Activated CD4-positive, alpha-beta T cell treated with anti-CD3 and anti-CD28 coated beads for 1 hour (primary cell): ENCODE results near the gene POP4.

ENCODE experiments used
- DNase-seq: peaks from one replicate; pipeline ENCODE4 v3.0.0-alpha.2; 2020

POP4 gene

DNA sequence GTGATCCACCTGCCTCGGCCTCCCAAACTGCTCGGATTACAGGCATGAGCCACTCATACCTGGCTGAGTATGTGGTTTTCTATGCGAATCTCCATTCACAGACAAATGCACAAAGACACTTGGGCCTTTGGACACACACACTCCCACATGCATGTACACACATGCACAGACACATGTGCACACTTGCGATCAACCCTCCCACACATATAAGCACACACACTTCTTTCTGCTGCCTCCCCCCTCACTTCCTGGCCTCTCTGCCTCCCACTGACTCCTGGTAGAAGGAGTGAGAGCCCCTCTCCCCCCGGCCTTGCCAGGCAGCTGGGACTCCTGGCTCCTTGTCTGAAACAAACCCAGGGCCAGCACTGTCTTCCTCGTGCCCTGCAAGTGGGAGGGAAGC lies 29.9 kb downstream of the POP4 start:
- DNase-seq, result no peak

DNA sequence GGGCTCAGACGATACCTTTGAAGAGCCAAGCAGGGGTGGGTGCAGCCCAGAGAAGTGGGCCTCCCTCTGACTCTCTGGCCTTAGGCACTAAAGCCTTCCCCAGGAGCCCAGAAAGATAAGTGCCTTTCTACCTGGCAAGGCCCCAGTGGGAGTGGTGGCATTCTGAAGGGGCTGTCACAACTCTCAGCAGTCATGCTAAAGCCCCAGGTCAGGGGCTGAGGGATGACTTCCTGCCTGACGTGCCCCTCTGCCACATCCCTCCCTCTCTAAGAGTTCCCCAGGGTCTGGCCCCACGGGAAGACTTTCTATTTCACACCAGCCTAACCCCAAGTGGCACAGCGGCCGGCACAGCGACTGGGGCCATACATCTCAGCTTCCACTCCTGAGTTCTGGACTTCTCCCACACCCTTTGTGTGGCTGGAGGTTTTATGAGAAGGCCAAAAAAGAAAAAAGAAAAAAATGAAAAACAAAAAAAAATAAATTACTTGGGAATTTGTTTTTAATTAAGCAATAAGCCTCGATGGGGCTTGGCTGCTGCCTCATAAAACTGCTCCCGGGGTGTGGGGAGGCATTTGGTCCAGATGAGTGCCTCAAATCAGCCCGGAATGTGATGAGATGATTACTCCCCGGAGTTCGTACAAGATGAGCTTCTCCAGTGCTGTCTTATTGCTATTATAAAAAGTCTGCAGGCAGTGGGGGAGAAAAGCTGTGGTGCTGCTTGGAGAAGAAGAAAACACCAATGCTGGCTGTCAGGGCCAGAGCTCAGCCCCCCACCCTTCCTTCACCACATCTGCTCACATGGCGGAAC lies 30.7 kb downstream of the POP4 start:
- no peak for DNase-seq

DNA sequence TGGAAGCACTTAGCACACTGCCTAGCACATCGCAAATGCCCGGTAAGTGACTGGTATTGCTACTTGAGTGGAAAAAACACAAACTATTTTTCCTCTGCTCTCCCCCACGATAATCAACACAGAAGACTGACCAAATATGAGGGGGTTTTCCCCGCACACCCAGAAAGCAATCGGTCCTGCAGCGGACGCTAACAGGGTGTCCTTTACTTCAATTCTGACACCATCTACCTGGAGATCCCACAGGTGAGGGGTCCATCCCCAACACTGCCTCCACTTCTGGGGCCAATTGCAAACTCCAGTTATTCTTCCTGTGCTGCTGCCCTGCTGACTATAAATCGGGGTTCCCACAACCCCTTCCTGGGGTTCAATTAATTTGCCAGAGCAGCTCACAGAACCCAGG lies 33.0 kb downstream of the POP4 start:
- no peak for DNase-seq

DNA sequence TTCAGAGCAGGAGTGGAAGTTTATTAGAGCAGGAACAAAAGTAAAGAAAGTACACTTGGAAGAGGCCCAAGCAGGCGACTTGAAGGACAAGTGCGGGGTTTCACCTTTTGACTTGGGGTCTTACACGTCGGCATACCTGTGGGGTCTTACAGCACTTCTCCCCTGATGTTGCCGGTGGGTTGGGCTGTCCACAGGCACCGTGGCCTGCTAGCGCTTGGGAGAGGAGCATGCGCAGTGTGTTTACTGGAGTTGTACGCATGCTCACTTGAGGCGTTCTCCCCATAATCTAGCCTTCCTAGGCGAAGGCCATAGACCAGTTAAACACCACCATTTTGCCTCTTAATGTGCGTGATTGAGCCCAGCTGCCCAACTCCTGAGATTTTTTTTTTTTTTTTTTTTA lies 34.1 kb downstream of the POP4 start:
- DNase-seq, result no peak

DNA sequence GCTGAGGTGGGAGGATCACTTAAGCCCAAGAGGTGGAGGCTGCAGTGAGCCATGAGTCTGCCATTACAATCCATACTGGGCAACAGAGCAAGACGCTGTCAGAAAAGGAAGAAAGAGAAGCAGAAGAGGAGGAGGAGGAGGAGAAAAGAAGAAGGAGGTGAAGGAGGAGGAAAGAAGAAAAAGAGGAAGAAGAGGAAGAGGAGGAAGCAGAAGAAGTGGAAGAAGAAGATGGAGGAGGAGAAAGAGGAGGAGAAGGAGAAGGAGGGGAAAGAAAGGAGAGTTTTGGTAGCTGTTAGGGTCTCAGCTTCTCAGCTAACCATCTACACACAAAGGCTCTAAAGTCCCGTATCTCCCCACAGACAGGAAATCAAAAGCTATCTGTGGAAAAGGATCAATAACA lies 35.5 kb downstream of the POP4 start:
- DNase-seq, result no peak

DNA sequence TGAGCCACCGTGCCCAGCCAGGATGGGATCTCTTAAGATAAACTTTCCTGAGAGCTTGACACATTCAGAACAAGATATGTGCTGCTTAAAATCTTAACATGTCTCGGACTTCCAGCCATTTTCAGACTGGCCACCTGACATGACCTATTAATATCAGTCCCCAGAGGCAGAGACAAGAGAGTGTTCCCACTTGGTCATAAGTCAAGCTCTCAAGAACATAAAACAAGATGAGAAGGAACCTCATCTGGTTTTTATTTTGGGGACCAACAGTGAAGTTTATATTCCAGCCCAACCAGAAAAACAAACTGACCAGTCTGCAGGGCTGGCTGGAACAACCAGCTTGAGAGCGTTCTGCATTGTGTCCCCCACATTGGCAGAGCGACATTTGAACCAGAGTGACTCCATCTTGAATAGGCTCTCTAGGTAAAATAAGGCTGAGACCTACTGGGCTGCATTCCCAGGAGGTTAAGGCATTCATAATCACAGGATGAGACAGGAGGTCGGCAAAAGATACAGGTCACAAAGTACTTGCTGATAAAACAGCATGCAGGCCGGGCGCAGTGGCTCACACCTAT lies 37.4 kb downstream of the POP4 start:
- no peak for DNase-seq

DNA sequence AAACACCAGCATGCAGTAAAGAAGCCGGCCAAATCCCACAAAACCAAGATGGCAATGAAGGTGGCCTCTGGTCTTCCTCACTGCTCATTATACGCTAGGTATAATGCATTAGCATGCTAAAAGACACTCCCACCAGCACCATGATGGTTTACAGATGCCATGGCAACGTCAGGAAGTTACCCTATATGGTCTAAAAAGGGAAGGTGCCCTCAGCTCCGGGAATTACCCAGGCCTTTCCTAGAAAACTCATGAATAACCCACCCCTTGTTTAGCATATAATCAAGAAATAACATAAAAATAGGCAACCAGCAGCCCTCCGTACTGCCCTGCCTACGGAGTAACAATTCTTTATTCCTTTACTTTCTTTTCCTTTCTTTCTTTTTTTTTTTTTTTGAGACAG lies 38.1 kb downstream of the POP4 start:
- DNase-seq, result no peak

DNA sequence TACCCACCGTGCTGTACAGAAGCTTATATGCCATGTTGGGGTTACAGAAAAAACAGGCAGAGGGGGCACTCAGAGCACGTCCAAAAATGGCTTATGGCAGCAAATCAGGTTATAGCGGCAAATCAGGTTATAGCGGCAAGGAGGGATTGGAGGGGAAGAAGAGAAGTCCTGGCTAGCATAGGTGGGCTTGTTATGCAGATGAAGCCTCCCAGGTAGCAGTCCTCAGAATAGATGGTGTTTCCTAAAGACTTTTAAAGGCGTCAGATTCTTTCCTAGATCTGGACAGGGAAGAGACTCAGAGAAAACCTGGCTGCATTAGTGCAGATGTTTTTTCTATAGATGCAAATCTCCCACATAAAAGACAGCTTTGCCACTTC lies 39.4 kb downstream of the POP4 start:
- DNase-seq, result no peak

DNA sequence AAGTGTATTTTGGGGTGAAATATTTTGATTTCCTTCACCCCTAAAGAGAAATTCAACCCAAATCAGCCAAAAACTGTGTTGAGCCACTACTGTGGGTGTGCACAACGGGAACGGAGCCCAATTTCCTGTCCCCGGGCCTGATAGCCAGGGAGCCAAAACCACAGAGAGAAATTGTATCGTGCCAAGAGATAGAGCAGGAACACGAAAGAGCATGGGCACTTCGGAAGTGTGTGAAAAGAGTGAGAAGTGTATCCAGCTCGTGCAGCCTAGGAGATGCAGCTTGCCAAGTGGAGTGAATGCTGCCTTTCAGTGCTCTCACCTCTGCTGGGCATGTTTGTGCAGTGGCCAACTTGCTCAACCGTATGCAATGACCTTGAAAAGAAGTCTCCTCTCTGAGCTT lies 39.8 kb downstream of the POP4 start:
- no peak for DNase-seq

DNA sequence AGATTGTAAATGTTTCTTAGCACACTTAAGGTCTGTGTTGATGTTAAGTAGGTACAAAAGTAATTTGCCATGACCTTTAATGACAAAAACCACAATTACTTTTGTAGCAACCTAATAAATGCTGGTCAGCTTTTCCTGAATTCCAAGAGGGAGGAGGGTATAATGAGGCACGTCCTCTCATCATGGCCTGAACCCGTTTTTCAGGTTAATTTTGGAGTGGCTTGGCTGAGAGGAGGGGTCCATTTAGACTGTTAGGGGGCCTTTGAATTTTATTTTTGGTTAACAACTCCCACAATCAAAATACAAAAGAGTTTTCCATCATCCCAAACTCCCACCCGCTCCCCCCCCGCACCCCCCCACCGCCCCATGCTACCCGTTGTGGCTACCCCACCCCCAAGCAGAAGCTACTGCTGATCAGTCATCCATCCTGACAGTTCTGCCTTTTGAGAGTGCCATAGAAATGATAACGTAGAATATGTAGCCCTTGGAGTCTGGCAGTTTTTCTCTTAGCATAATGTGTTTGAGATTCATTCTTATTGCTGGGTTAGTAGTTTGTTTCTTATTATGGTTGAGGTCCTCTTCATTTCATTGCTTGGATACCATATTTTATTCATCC lies 44.8 kb downstream of the POP4 start:
- no peak for DNase-seq

DNA sequence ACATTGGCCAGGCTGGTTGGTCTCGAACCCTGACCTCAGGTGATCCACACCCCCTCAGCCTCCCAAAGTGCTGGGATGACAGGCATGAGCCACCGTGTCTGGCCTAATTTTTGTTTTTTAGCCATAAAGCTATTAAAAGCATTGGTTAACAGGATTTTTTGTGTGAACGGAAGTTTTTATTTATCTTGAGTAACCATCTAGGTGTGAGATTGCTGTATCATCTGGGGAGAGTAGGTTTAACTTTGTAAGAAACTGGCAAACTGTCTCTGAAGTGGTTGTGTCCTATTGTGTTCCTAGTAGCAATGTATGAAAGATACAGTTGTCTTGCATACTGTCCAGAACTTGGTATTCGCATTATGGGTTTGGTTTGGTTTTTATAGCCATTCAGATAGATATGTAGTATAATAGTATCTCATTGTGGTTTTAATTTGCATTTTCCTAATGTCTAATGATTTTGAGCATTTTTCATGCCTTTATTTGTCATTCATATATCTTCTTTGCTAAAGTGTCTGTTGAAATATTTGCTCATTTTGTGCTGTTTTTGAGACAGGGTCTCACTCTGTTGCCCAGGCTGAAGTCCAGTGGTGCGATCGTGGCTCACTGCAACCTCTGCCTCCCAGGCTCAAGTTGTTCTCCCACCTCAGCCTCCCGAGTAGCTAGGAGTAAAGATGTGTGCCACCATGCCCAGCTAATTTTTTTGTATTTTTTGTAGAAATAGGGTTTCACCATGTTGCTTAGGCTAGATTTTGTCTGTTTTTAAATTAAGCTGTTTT lies 45.7 kb downstream of the POP4 start:
- DNase-seq, result no peak

DNA sequence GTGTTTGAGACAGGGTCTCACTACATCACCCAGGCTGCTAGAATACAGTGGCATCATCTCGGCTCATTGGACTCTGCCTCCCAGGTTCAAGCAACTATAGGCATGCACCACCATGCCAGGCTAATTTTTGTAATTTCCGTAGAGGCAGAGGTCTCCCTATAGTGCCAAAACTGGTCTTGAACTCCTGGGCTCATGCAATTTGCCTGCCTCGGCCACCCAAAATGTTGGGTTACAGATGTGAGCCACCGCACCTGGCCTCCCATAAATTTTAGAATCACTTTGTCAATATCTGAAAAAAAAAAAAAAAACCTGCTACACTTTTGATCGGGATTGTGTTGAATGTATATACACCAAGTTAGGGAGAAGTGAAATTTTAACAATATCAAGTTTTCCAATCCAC lies 47.3 kb downstream of the POP4 start:
- no peak for DNase-seq

DNA sequence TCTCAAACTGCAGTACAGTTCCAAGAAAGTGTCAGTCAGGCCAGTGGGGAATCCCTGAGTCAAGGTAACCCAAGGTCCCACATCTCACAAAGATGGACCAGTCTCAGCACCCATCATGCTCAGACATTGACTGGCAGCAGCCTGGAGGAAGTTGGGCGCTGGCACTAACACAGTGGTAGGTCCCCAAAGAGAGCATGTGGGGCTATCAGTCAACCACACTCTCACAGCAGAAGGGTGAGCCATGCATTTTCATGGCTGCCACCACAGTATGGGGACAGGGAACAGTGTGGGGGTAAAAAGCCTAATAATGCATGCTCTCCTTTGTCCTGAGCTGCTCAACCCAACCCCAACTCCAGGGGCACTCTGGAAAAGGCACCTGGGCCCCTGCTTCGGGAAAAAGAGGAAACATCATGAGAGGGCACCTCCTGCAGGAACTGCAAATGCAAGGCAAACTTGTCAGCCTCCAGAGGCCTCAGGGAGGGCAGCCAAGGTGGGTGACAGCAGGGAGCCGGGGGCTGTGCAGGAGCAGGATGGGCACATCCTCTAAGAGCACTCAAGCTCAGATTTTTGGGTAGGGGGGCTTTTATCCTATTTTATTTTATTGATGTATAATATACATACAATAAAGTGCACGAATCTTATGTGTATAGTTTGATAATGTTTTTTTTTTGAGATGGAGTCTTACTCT lies 49.7 kb downstream of the POP4 start:
- no peak for DNase-seq

DNA sequence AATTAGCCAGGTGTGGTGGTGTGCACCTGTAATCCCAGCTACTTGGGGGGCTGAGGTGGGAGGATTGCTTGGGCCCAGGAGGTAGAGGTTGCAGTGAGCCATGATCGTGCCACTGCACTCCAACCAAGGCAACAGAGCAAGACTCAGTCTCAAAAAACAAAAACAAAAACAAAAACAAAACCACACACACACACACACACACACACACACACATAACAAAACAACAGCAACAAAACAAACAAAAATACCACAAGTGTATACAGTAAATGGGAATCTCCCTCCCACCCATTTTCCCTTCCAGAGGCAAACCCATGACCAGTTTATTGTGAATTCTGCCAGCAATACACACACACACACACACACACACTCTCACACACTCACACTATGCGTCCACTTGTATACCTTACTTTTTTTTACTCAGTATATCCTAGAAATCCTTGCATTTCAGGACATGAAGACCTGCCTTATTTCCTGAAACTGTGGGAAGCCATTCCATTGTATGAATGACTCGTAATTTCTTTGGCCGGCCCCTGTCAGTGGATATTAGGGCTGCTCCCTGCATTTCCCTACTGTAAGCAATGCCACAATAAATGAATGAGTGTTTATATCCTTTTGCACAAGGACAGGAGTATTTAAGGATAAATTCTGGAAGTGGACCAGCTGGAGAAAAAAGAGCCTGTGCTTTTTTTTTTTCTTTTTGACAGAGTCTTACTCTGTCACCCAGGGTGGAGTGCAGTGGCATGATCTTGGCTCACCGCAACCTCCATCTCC lies 52.3 kb downstream of the POP4 start:
- no peak for DNase-seq

DNA sequence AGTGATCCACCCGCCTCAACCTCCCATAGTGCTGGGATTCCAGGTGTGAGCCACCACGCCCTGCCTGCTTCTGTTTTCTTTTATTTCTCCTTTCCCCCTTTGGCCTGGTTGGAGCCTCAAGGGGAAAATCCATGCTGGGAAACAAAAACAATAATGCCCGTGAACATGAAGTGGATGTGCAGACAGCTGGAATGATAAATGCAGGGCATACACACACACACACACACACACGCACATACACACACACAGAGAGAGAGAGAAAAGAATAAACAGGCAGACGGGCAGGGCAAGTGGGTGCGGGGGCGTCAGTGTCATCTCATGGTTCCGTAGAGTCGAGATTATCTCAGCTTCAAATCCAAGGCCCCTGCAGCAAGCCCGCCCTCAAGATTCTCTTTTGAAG lies 54.8 kb downstream of the POP4 start:
- DNase-seq, result no peak

DNA sequence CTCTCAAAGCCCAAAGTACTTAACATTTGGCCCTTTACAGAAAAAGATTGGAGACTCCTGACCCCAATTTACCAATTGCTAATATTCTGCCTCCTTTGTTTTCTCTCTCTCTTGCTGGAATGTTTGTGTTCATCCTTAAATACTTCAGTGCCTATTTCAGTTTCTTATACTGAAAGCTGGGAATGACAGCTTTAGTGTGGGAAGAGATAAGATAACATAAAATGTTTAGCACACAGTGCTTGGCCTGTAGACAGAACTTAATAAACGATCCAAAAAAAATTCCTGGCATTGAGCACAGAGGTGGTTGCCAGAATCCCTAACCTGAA lies 56.2 kb downstream of the POP4 start:
- DNase-seq, result no peak

DNA sequence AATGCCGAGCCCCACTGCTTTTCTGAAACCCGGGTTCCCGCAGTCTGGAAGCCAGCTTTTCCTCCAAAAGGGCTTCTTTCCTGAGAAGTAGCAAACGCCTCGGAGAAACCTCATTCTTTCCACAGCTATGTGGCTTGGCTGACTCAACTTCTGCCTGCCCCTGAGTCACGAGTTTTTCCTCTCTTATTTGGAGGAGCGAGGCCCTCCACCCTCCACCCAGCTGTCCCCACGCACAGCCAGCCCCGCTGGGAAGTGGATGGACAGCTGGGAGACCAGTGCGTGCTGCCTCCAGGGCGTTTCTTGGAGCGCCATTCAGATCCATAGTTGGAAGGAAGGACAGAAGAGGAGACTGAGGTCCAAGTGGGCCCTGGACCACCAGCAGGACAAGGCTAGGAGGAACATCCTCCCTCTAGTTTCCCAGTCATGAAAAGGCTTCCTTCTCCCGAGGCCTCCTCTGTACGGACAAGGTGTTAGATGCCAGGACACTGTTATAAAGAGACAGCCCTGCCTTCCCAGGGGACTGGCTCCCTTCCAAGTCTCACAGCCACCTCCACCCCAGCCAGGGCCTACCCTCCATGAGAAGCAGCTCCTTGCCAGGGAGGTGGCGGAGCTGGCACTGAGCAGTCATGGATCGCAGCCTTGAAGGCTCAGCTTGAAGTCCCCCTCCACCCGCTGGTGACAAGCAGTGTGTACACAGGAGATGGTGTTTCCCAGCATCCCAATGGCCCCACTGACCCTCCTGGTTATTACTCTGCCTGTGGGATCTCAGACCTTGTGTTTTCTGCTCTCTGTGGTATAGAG lies 56.7 kb downstream of the POP4 start:
- DNase-seq, result no peak

DNA sequence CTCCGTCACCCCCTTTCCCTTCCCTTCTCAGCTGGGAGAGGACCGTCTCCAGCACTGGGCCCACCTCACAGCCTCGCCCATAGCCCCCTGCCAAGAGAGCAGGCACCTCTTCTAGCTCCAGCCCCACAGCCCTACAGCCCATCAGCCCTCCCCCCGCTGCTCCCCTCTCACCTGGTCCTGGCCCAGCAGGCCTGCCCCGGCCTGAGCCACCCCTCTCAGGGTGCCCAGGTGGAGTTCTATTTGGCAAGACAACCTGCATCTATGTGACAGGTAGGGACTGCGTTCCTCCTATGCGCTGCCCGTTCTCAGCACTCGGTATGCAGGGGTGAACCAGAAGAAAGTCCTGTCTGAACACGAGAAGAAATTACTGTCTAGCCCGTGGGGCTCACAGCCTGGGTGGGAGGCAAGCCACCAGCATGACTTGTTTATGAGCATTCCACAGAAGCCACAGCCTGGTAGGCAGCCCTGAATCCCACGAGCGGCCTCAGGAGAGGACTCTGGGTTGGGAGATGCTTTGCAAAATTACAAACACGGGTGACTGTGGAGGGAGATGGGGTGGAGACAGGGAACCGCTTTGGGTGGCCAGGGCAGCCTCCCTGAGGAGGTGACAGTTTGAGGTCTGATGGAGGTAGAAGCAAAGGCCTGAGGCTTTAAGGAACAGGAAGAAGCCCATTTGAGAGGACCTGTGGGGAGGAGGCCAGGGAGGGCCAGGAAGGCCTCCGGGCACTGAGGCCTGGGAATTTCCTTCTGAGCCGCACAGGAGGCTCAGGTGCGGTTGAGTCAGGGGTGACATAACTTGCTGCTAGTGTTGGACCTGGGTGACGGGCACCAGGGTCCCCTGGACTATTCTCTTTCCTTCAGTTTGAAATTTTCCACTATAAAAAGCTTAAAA lies 58.0 kb downstream of the POP4 start:
- DNase-seq, result no peak

DNA sequence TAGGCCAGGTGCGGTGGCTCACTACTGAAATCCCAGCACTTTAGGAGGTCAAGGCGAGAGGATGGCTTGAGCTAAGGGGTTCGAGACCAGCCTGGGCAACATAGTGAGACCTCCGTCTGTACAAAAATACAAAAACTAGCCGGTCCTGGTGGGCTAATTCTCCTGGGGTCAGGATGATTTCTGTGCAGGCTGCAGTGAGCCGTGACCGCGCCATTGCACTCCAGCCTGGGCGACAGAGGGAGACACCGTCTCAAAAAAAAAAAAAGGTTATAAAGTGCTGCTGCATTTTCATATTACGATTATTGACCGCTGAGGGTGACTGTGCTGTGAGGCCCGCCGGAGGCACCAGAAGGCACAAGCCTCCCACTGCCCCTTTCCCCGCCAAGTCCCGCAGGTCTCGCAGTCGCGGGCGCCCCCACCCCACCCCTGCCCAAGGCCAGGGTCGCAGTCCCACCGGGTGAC lies 58.7 kb downstream of the POP4 start:
- no peak for DNase-seq

DNA sequence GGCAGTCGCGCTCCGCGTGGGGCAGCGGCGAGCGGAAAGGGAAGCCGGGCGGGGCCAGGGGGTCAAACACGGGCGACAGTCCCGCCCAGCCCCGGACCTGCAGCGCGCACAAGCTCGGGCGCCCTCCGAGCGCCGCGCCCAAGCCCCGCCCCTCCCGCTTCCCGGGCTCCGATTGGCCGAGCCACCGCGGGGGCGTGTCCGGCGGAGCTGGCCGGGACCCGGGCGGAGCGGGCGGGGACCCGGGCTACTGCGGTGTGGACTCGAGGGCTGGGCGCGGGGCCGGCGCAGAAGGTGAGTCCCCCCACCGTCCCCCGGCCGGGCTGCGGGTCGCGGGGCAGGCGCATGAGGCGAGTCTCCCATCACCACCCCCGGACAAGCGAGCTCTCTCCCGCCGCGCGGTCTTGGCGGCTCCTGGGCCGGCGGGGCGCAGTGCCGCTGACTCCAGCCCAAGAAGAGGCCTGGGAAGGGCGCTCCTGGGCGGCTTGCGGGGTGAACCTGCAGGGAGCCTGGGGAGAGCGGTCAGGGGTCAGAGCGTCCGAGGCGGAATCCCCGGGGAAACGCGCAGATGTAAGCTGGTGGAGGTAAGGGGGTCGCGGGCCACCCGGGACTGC lies 59.2 kb downstream of the POP4 start, which contains the start of gene PLEKHF1:
Gene PLEKHF1 (plus strand): TSS at position 247 of the 611 bp plus-strand sequence. CDS start 8,379 bp downstream, outside the sequence.
- peak; percentile 74 for DNase-seq
